HepG2 (cell line): ENCODE measurements around the gene RCE1. TPM values are rescaled to one million over a fixed set of nuclear protein-coding genes. Genes with fewer than 3 reads are reported as not detected.

Source experiments
- ATAC-seq: fragments of 200-7000 bp; cut with Tn5 transposase; 3 replicates; pipeline ENCODE4 v1.9.1; 2020; ENCODE audit warnings: mild to moderate bottlenecking, moderate library complexity
- BruUV-seq: library from RNA; stranded (reverse); fragments of 400-500 nt; replicated peaks from 2 replicates; lab custom pipeline; 2021; lab: Mats Ljungman, UMichigan
- CTCF ChIA-PET: fragments of 300-600 bp; formaldehyde crosslinking; extraction: SDS; loops from one replicate; lab custom pipeline; 2021; ENCODE audit warnings: low total read pairs, inconsistent platforms, low intra/inter-chr PET ratio; lab: Yijun Ruan, JAX
- POLR2A ChIA-PET: fragments of 350-600 bp; sonication (Branson Sonifier 250); formaldehyde crosslinking; loops from one replicate; lab custom pipeline; 2020; ENCODE audit warnings: antibody characterized with exemption, inconsistent platforms; lab: Yijun Ruan, JAX
- DNase-seq: peaks from one replicate; pipeline ENCODE4 v3.0.0-alpha.2; 2015; ENCODE audit warnings: low spot score
- FAIRE-seq: peaks from 3 replicates; lab custom pipeline; 2011; peaks lifted over from hg19 to GRCh38; lab: Jason Lieb, UNC
- H2AFZ ChIP-seq: one replicate; pipeline ENCODE4 v1.6.1; 2011; ENCODE audit warnings: low read length, inconsistent platforms
- H3K27ac ChIP-seq: fragments of 300-600 bp; 3 replicates; pipeline ENCODE4 v1.8.0; 2011; ENCODE audit warnings: mixed run types, mild to moderate bottlenecking, mixed read lengths, low read length, inconsistent platforms; ENCODE audit not compliant: insufficient read depth; ENCODE audit errors: extremely low read length
- H3K27me3 ChIP-seq, 2 experiments: fragments of 200-600 bp in 1 of 2; 2 replicates in 1 of 2; 3 replicates in 1 of 2; pipeline versions ENCODE4 v1.6.0 to v1.8.0; 2011; ENCODE audit warnings: low read length in 2 of 2, mild to moderate bottlenecking in 2 of 2, moderate library complexity in 2 of 2, inconsistent platforms in 1 of 2; ENCODE audit not compliant: insufficient read depth in 2 of 2, control insufficient read depth in 1 of 2
- H3K36me3 ChIP-seq, 2 experiments: fragments of 200-600 bp in 1 of 2; replicated peaks in 1 of 2; 2 replicates in 1 of 2; 3 replicates in 1 of 2; pipeline versions ENCODE4 v1.5.1 to v1.8.0; 2011; ENCODE audit warnings: low read length in 2 of 2, inconsistent platforms in 1 of 2; ENCODE audit not compliant: insufficient read depth in 2 of 2, control insufficient read depth in 1 of 2
- H3K4me1 ChIP-seq: 2 replicates; pipeline ENCODE4 v1.5.1; 2012; ENCODE audit warnings: low read length, inconsistent platforms; ENCODE audit not compliant: insufficient read depth
- H3K4me2 ChIP-seq: 2 replicates; pipeline ENCODE4 v1.6.0; 2011; ENCODE audit warnings: low read depth, low read length, inconsistent platforms
- H3K4me3 ChIP-seq, 3 experiments: fragments of 200-600 bp in 1 of 3; sonication (generic), shearing (Covaris generic) in 1 of 3; replicated peaks in 1 of 3; 2 replicates each; pipeline ENCODE4 v1.5.1; 2011 to 2016; ENCODE audit warnings: low read length in 3 of 3, inconsistent platforms in 2 of 3, low read depth in 2 of 3, mild to moderate bottlenecking in 2 of 3, control low read depth in 1 of 3, mixed read lengths in 1 of 3; ENCODE audit not compliant: insufficient read depth in 1 of 3
- H3K79me2 ChIP-seq: one replicate; pipeline ENCODE4 v1.6.1; 2011; ENCODE audit warnings: low read length, inconsistent platforms; ENCODE audit not compliant: insufficient read depth
- H3K9ac ChIP-seq: 2 replicates; pipeline ENCODE4 v1.6.0; 2011; ENCODE audit warnings: mild to moderate bottlenecking, low read depth, low read length, inconsistent platforms; ENCODE audit not compliant: insufficient read depth
- H3K9me3 ChIP-seq: 2 replicates; pipeline ENCODE4 v1.5.1; 2012; ENCODE audit warnings: mild to moderate bottlenecking, low read length
- H4K20me1 ChIP-seq: 2 replicates; pipeline ENCODE4 v1.6.0; 2011; ENCODE audit warnings: inconsistent platforms, mild to moderate bottlenecking, low read length, moderate library complexity; ENCODE audit not compliant: insufficient read depth
- GATA4 ChIP-seq: sonication (generic); IDR thresholded peaks from 2 replicates; pipeline ENCODE4 v1.6.1; 2016; ENCODE audit warnings: antibody characterized with exemption, low read depth, borderline replicate concordance
- HMG20A ChIP-seq: IDR thresholded peaks from 2 replicates; pipeline ENCODE4 v1.6.1; 2016; ENCODE audit warnings: borderline replicate concordance
- JARID2 ChIP-seq: sonication (generic); formaldehyde crosslinking; IDR thresholded peaks from 2 replicates; pipeline ENCODE4 v1.8.1; 2023; ENCODE audit warnings: missing genetic modification reagents, inconsistent platforms; ENCODE audit not compliant: insufficient replicate concordance
- MEF2D ChIP-seq: sonication (generic); formaldehyde crosslinking; IDR thresholded peaks from 2 replicates; pipeline ENCODE4 v1.5.1; 2020; ENCODE audit warnings: mild to moderate bottlenecking, missing genetic modification reagents
- MXD4 ChIP-seq: IDR thresholded peaks from 2 replicates; pipeline ENCODE4 v1.6.1; 2016; ENCODE audit warnings: mild to moderate bottlenecking, missing biosample characterization, missing genetic modification reagents
- NFYB ChIP-seq: sonication (generic); formaldehyde crosslinking; IDR thresholded peaks from 2 replicates; pipeline ENCODE4 v1.4.0; 2020; ENCODE audit warnings: missing genetic modification reagents
- NRL ChIP-seq: sonication (generic); formaldehyde crosslinking; IDR thresholded peaks from 2 replicates; pipeline ENCODE4 v1.5.0; 2020; ENCODE audit warnings: missing genetic modification reagents, mild to moderate bottlenecking, moderate library complexity, borderline replicate concordance
- TCF12 ChIP-seq, 2 experiments: fragments of 450-650 bp in 1 of 2; sonication (generic) in 1 of 2; formaldehyde crosslinking in 1 of 2; IDR thresholded peaks; 2 replicates each; pipeline versions ENCODE4 v1.6.1 to v1.8.0; 2017 to 2022; ENCODE audit warnings: antibody characterized with exemption in 1 of 2, mild to moderate bottlenecking in 1 of 2, missing genetic modification reagents in 1 of 2, moderate library complexity in 1 of 2
- TOPORS ChIP-seq: sonication (generic); formaldehyde crosslinking; IDR thresholded peaks from 2 replicates; pipeline ENCODE4 v1.8.0; 2023; ENCODE audit warnings: mild to moderate bottlenecking, missing genetic modification reagents
- ZIK1 ChIP-seq: sonication (generic); formaldehyde crosslinking; IDR thresholded peaks from 2 replicates; pipeline ENCODE4 v1.5.0; 2020; ENCODE audit warnings: mild to moderate bottlenecking, low read depth, missing genetic modification reagents, borderline replicate concordance
- ZKSCAN8 ChIP-seq: IDR thresholded peaks from 2 replicates; pipeline ENCODE4 v1.6.1; 2016; ENCODE audit warnings: borderline replicate concordance, missing genetic modification reagents, missing compliant biosample characterization
- ZNF12 ChIP-seq: sonication (generic); formaldehyde crosslinking; IDR thresholded peaks from 2 replicates; pipeline ENCODE4 v1.5.0; 2020; ENCODE audit warnings: missing genetic modification reagents
- ZNF367 ChIP-seq: sonication (generic); formaldehyde crosslinking; IDR thresholded peaks from 2 replicates; pipeline ENCODE4 v1.4.0; 2020; ENCODE audit warnings: missing genetic modification reagents, borderline replicate concordance
- ZNF468 ChIP-seq: sonication (generic); formaldehyde crosslinking; IDR thresholded peaks from 2 replicates; pipeline ENCODE4 v1.8.0; 2022; ENCODE audit warnings: mild to moderate bottlenecking, moderate library complexity, missing genetic modification reagents
- ZNF567 ChIP-seq: sonication (generic); formaldehyde crosslinking; IDR thresholded peaks from 2 replicates; pipeline ENCODE4 v1.8.1; 2023; ENCODE audit warnings: mild to moderate bottlenecking, missing genetic modification reagents, borderline replicate concordance
- ZNF589 ChIP-seq: sonication (generic); formaldehyde crosslinking; conservative IDR thresholded peaks from 2 replicates; pipeline ENCODE4 v1.8.0; 2022; ENCODE audit warnings: mild to moderate bottlenecking, moderate library complexity, missing genetic modification reagents
- ZNF660 ChIP-seq: sonication (generic); formaldehyde crosslinking; IDR thresholded peaks from 2 replicates; pipeline ENCODE4 v1.5.1; 2020; ENCODE audit warnings: mild to moderate bottlenecking, low read depth, missing genetic modification reagents, borderline replicate concordance
- WGBS: methylation state at CpG from one replicate; pipeline ENCODE4 v1.1.6; 2017; ENCODE audit warnings: low lambda C conversion rate; 5-methylcytosine and 5-hydroxymethylcytosine counted together
- in situ Hi-C: cut with HindIII; loops from 2 replicates; pipeline ENCODE4 v1.10.0; 2017; ENCODE audit warnings: low pct_unique_long_range_greater_than_20kb; ENCODE audit not compliant: extremely low pct_ligation_motif_present
- intact Hi-C: fragments of 100-400 bp; cut with micrococcal nuclease; formaldehyde crosslinking; loops from one replicate; pipeline ENCODE4 v1.10.0; 2022; ENCODE audit not compliant: unreplicated experiment
- polyA plus RNA-seq, 8 experiments: library from polyadenylated mRNA; depleted of rRNA in 3 of 8; stranded (reverse) in 7 of 8; unstranded in 1 of 8; fragments of >200 nt; fragmentation: Illumina TruSeq in 4 of 8; extraction: Trizol in 4 of 8; gene quantifications; 2 replicates each; pipeline versions ENCODE4 v1.2.1 to v1.2.3, GENCODE V29; 2011 to 2016; ENCODE audit warnings: low read depth in 4 of 8, missing spikeins in 1 of 8, mixed read lengths in 1 of 8; ENCODE audit not compliant: insufficient read depth in 1 of 8
- total RNA-seq, 5 experiments: library from RNA; depleted of rRNA; stranded (reverse); fragments of >200 nt; fragmentation: Illumina TruSeq; extraction: Trizol; gene quantifications; 2 replicates each; pipeline ENCODE4 v1.2.3, GENCODE V29; 2016; ENCODE audit warnings: low read depth in 1 of 5
- TF ChIP-seq, protein P1 (sequence below): sonication (generic); formaldehyde crosslinking; IDR thresholded peaks from 2 replicates; pipeline ENCODE4 v1.9.0; 2022; ENCODE audit warnings: missing genetic modification reagents, mild to moderate bottlenecking, borderline replicate concordance
- TF ChIP-seq, protein P2 (sequence below): sonication (generic); formaldehyde crosslinking; IDR thresholded peaks from 2 replicates; pipeline ENCODE4 v1.4.0; 2020; ENCODE audit warnings: missing genetic modification reagents

The RCE1 gene
- total and polyA plus RNA-seq, 2 of the 13 experiments (the other 11 are each of a cell fraction or from before 2014, with no cell fraction given) = 22.2 to 22.4 TPM

DNA sequence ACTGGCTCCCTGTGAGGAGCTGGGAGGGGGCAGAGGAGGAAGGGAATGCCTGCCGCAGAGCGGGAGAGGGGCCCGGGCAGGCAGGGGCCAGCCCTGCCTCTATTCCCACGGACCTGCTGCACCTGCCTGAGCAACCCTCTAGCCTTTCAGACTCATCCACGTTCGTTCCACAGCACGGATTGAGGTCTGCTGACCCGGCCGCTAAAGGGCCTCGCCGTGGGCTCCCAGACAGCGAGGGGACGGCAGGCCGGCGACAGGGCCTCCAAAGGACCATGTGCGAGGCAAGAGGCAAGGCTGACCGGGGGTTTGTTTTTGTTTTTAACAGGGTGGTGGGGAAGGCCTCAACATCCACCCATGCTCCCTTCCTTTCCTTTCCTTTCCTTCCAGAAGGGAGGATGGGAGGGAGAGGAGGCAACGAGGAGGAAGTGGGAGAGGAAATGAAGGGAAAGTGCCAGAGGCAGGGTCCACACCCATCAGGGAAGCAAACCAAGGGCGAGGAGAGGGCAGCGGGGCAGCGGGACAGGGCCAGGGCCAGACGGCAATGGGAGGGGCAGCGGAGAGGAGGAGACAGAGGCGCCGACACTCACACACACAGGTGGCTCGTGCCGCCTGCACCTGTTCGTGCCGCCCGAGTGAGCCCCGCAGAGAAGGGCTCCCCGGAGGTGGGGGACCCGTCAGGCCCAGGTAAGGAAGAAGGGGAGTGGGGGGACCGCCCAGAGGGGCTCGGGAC lies 21.1 kb downstream of the RCE1 start:
- Histone ChIP-seq H3K4me2 (no peak overlapping the region), H3K27me3 (no peaks in the 10 kb centered on the region), H3K9ac (no peak overlapping the region), H3K4me1 (peaks cover 9% of the 10 kb centered on the region), H3K27ac (no peak overlapping the region), H3K9me3 (no peaks in the 10 kb centered on the region), H4K20me1 (peaks cover 3% of the 10 kb centered on the region), H3K79me2 (no peaks in the 10 kb centered on the region), H3K36me3 (peaks cover 24 to 45% of the 10 kb centered on the region in 2 experiments; a peak in 4 of 5 replicates), H2AFZ (no peak overlapping the region), H3K4me3 (no peak overlapping the region)
- in situ Hi-C loops (no loop called here), intact Hi-C loops (no loop called here)
- DNase-seq (no peak), ATAC-seq (no peak), FAIRE-seq (no peak)
- 97% methylated on average over 26 of the region's 35 CpGs for WGBS
- CTCF ChIA-PET = no interaction called here
- BruUV-seq = no TSS peak
- POLR2A ChIA-PET = no interaction called here
- TF ChIP-seq GATA4 = no peak
- no peak for TF ChIP-seq TOPORS (CRISPR knock-in tag)
- TF ChIP-seq, protein P1, sequence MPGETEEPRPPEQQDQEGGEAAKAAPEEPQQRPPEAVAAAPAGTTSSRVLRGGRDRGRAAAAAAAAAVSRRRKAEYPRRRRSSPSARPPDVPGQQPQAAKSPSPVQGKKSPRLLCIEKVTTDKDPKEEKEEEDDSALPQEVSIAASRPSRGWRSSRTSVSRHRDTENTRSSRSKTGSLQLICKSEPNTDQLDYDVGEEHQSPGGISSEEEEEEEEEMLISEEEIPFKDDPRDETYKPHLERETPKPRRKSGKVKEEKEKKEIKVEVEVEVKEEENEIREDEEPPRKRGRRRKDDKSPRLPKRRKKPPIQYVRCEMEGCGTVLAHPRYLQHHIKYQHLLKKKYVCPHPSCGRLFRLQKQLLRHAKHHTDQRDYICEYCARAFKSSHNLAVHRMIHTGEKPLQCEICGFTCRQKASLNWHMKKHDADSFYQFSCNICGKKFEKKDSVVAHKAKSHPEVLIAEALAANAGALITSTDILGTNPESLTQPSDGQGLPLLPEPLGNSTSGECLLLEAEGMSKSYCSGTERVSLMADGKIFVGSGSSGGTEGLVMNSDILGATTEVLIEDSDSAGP (CRISPR knock-in tag) = no peak
- TF ChIP-seq ZNF468 = no peak
- TF ChIP-seq MXD4 (CRISPR knock-in tag) = no peak
- TF ChIP-seq ZNF367 = no peak
- TF ChIP-seq NFYB (CRISPR knock-in tag) = no peak
- TF ChIP-seq ZNF567 (CRISPR knock-in tag) = no peak
- no peak for TF ChIP-seq ZIK1
- TF ChIP-seq, protein P2, sequence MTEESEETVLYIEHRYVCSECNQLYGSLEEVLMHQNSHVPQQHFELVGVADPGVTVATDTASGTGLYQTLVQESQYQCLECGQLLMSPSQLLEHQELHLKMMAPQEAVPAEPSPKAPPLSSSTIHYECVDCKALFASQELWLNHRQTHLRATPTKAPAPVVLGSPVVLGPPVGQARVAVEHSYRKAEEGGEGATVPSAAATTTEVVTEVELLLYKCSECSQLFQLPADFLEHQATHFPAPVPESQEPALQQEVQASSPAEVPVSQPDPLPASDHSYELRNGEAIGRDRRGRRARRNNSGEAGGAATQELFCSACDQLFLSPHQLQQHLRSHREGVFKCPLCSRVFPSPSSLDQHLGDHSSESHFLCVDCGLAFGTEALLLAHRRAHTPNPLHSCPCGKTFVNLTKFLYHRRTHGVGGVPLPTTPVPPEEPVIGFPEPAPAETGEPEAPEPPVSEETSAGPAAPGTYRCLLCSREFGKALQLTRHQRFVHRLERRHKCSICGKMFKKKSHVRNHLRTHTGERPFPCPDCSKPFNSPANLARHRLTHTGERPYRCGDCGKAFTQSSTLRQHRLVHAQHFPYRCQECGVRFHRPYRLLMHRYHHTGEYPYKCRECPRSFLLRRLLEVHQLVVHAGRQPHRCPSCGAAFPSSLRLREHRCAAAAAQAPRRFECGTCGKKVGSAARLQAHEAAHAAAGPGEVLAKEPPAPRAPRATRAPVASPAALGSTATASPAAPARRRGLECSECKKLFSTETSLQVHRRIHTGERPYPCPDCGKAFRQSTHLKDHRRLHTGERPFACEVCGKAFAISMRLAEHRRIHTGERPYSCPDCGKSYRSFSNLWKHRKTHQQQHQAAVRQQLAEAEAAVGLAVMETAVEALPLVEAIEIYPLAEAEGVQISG (CRISPR knock-in tag) = no peak
- TF ChIP-seq ZKSCAN8 (CRISPR knock-in tag) = no peak
- no peak for TF ChIP-seq TCF12 (IDR thresholded peaks at IDR 0.05)
- TF ChIP-seq TCF12 (CRISPR knock-in tag; IDR thresholded peaks at IDR 0.05) = no peak
- TF ChIP-seq ZNF589 (CRISPR knock-in tag) = no peak
- TF ChIP-seq HMG20A (CRISPR knock-in tag) = no peak
- no peak for TF ChIP-seq ZNF660 (CRISPR knock-in tag)
- TF ChIP-seq MEF2D (CRISPR knock-in tag) = no peak
- no peak for TF ChIP-seq NRL (CRISPR knock-in tag)
- no peak for TF ChIP-seq JARID2 (CRISPR knock-in tag)
- no peak for TF ChIP-seq ZNF12 (CRISPR knock-in tag)
